Thymus (tissue), 11 donors: ENCODE results near the gene CORO7. TPM values are rescaled to one million over a fixed set of nuclear protein-coding genes. Genes with fewer than 3 reads are reported as not detected.

Source experiments
- DNase-seq, 9 donors: peaks; one replicate each; pipeline ENCODE4 v3.0.0-alpha.2; 2013; ENCODE audit warnings: low spot score in 9 of 9, low read depth in 6 of 9, missing footprints in 1 of 9
- H3K27ac ChIP-seq, 2 donors: one replicate each; pipeline ENCODE4 v1.5.1; 2013; ENCODE audit warnings: control low read depth in 1 of 2, low read depth in 1 of 2, low read length in 1 of 2, mild to moderate bottlenecking in 1 of 2, moderate library complexity in 1 of 2
- H3K27me3 ChIP-seq, 2 donors: one replicate each; pipeline ENCODE4 v1.5.1; 2013; ENCODE audit warnings: low read length in 1 of 2; ENCODE audit not compliant: control insufficient read depth in 2 of 2, insufficient read depth in 1 of 2
- H3K36me3 ChIP-seq, 2 donors: one replicate each; pipeline ENCODE4 v1.5.1; 2013; ENCODE audit warnings: low read length in 1 of 2, mild to moderate bottlenecking in 1 of 2, moderate library complexity in 1 of 2; ENCODE audit not compliant: control insufficient read depth in 2 of 2, insufficient read depth in 2 of 2
- H3K4me1 ChIP-seq, 2 donors: one replicate each; pipeline ENCODE4 v1.5.1; 2013; ENCODE audit warnings: low read length in 2 of 2; ENCODE audit not compliant: control insufficient read depth in 2 of 2, insufficient read depth in 2 of 2
- H3K4me3 ChIP-seq, 2 donors: one replicate each; pipeline ENCODE4 v1.5.1; 2013; ENCODE audit warnings: low read length in 2 of 2, control low read depth in 1 of 2, mild to moderate bottlenecking in 1 of 2
- H3K9me3 ChIP-seq, 2 donors: one replicate each; pipeline ENCODE4 v1.5.1; 2013; ENCODE audit warnings: low read length in 1 of 2, mild to moderate bottlenecking in 1 of 2; ENCODE audit not compliant: control insufficient read depth in 2 of 2, insufficient read depth in 1 of 2
- WGBS: extraction: QIAGEN DNeasy Blood & Tissue Kit; methylation state at CpG from one replicate; pipeline ENCODE4 v1.1.7; 2013; 5-methylcytosine and 5-hydroxymethylcytosine counted together
- polyA plus RNA-seq: library from polyadenylated mRNA; stranded (reverse); fragments of 200-250 nt; gene quantifications from one replicate; pipeline ENCODE4 v1.2.3, GENCODE V29; 2013
- total RNA-seq: library from RNA; stranded (reverse); fragments of 120-200 nt; gene quantifications from one replicate; pipeline ENCODE4 v1.2.4, GENCODE V29; 2013
- donor health status: healthy.

The CORO7 gene
- total and polyA plus RNA-seq, 2 donors, result 21.6 to 63.7 TPM

GRCh38 chr16:4381935-4382794 is 34.2 kb downstream of the CORO7 start:
- 98% methylated on average over 55 of the region's 55 CpGs for WGBS
- DNase-seq, result no peak
- Histone ChIP-seq H3K27ac (no peak overlapping the region), H3K36me3 (peaks cover 25 to 58% of the 10 kb centered on the region in 2 donors), H3K27me3 (no peaks in the 10 kb centered on the region), H3K9me3 (no peaks in the 10 kb centered on the region), H3K4me1 (no peaks in the 10 kb centered on the region), H3K4me3 (no peak overlapping the region)

DNA sequence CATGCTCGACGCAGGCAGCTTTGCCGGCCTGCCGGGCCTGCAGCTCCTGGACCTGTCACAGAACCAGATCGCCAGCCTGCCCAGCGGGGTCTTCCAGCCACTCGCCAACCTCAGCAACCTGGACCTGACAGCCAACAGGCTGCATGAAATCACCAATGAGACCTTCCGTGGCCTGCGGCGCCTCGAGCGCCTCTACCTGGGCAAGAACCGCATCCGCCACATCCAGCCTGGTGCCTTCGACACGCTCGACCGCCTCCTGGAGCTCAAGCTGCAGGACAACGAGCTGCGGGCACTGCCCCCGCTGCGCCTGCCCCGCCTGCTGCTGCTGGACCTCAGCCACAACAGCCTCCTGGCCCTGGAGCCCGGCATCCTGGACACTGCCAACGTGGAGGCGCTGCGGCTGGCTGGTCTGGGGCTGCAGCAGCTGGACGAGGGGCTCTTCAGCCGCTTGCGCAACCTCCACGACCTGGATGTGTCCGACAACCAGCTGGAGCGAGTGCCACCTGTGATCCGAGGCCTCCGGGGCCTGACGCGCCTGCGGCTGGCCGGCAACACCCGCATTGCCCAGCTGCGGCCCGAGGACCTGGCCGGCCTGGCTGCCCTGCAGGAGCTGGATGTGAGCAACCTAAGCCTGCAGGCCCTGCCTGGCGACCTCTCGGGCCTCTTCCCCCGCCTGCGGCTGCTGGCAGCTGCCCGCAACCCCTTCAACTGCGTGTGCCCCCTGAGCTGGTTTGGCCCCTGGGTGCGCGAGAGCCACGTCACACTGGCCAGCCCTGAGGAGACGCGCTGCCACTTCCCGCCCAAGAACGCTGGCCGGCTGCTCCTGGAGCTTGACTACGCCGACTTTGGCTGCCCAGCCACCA is 35.1 kb downstream of the CORO7 start:
- Histone ChIP-seq H3K27me3 (no peaks in the 10 kb centered on the region), H3K4me1 (peaks cover 0 to 1% of the 10 kb centered on the region in 2 donors), H3K9me3 (no peaks in the 10 kb centered on the region), H3K4me3 (no peak overlapping the region), H3K36me3 (peaks cover 17 to 57% of the 10 kb centered on the region in 2 donors), H3K27ac (no peak overlapping the region)
- no peak for DNase-seq
- WGBS, result 98% methylated on average over 59 of the region's 59 CpGs

DNA sequence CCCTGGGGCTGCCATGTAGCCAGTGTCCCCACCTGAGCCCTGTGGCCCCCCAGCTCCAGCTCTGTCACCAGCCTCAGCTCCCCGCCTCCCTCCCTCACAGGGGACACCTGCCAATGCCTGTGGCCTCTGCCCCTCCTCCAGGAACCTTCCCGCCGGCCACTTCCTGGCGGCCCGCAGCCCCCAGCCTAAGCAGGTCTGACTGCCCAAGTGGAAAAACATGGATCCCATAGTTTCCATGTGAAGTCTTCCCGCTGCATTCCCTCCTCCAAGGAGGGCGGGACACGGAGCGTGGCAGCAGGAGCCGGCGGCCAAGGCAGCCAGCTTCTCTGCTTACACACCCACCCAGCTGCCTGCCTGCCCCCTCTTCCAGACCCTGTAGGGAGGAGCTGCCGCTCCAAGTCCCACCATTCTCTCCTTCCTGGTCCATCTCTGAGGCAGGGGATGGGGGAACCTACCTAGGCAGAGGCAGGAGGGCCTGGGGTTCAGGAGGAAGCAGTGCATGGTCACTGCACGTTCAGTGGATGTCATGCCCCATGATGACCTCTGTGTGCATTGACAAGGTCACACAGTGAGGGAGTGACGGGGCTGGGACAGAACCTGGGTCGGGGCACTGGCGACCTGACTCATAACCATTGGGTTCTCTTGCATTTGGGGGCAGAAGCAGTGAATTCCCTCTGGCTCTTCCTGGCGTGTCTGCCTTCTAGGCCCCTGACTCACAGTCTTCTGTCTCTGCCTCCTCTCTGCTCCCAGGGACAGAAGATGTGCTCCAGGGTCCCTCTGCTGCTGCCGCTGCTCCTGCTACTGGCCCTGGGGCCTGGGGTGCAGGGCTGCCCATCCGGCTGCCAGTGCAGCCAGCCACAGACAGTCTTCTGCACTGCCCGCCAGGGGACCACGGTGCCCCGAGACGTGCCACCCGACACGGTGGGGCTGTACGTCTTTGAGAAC is 36.0 kb downstream of the CORO7 start:
- no peak for DNase-seq
- Histone ChIP-seq H3K36me3 (peaks cover 14 to 49% of the 10 kb centered on the region in 2 donors), H3K27ac (no peak overlapping the region), H3K4me1 (peaks cover 0 to 3% of the 10 kb centered on the region in 2 donors), H3K4me3 (no peak overlapping the region), H3K27me3 (no peaks in the 10 kb centered on the region), H3K9me3 (no peaks in the 10 kb centered on the region)
- WGBS, result 97% methylated on average over 26 of the region's 26 CpGs

GRCh38 chr16:4378999-4379690 is 37.3 kb downstream of the CORO7 start:
- Histone ChIP-seq H3K4me3 (no peak overlapping the region), H3K9me3 (no peaks in the 10 kb centered on the region), H3K27me3 (no peaks in the 10 kb centered on the region), H3K4me1 (peaks cover 0 to 3% of the 10 kb centered on the region in 2 donors), H3K36me3 (peaks cover 7 to 36% of the 10 kb centered on the region in 2 donors), H3K27ac (no peak overlapping the region)
- DNase-seq, result no peak
- WGBS, result 96% methylated on average over 21 of the region's 21 CpGs

GRCh38 chr16:4378161-4378666 is 38.2 kb downstream of the CORO7 start:
- WGBS, result 98% methylated on average over 15 of the region's 15 CpGs
- DNase-seq, result no peak
- H3K4me1 ChIP-seq, result peaks cover 0 to 8% of the 10 kb centered on the region in 2 donors
- H3K4me3 ChIP-seq, result no peak overlapping the region
- H3K27me3 ChIP-seq, result peaks cover 2 to 3% of the 10 kb centered on the region in 2 donors
- H3K9me3 ChIP-seq, result no peaks in the 10 kb centered on the region
- H3K36me3 ChIP-seq, result peaks cover 7 to 29% of the 10 kb centered on the region in 2 donors
- H3K27ac ChIP-seq, result no peak overlapping the region

GRCh38 chr16:4377573-4378154 is 38.7 kb downstream of the CORO7 start:
- WGBS, result 96% methylated on average over 12 of the region's 12 CpGs
- Histone ChIP-seq H3K9me3 (no peaks in the 10 kb centered on the region), H3K27me3 (peaks cover 4 to 8% of the 10 kb centered on the region in 2 donors), H3K36me3 (peaks cover 7 to 24% of the 10 kb centered on the region in 2 donors), H3K4me1 (peaks cover 0 to 8% of the 10 kb centered on the region in 2 donors), H3K27ac (no peak overlapping the region), H3K4me3 (no peak overlapping the region)
- DNase-seq, result no peak

- Histone ChIP-seq H3K9me3 (no peaks in the 10 kb centered on the region), H3K27ac (no peak overlapping the region), H3K36me3 (peaks cover 7 to 18% of the 10 kb centered on the region in 2 donors), H3K27me3 (peaks cover 9 to 14% of the 10 kb centered on the region in 2 donors), H3K4me1 (peaks cover 5 to 13% of the 10 kb centered on the region in 2 donors), H3K4me3 (no peak overlapping the region)
- DNase-seq, result no peak
- WGBS, result 97% methylated on average over 27 of the region's 27 CpGs
Measured at GRCh38 chr16:4376893-4377572, 39.4 kb downstream of the CORO7 start.
